Neural cell (in vitro differentiated cells): Measurements from ENCODE around the gene ICE2.

ENCODE experiments used
- CTCF ChIP-seq: fragments of 450-650 bp; IDR thresholded peaks from 2 replicates; pipeline ENCODE4 v1.5.1; 2014; ENCODE audit warnings: antibody characterized with exemption, mild to moderate bottlenecking, moderate library complexity; ENCODE audit not compliant: poor library complexity, severe bottlenecking
- EP300 ChIP-seq: fragments of 450-650 bp; conservative IDR thresholded peaks from 2 replicates; pipeline ENCODE4 v1.6.1; 2014; ENCODE audit warnings: antibody characterized with exemption, mild to moderate bottlenecking, moderate library complexity; ENCODE audit not compliant: poor library complexity, severe bottlenecking
- EZH2 ChIP-seq: fragments of 200-600, 300-800 bp; shearing (Covaris generic), sonication (generic); IDR thresholded peaks from 2 replicates; pipeline ENCODE4 v1.6.1; 2014; ENCODE audit warnings: antibody characterized with exemption, low read length, borderline replicate concordance, mild to moderate bottlenecking; ENCODE audit not compliant: insufficient read depth, poor library complexity, severe bottlenecking
- MXI1 ChIP-seq: fragments of 450-650 bp; conservative IDR thresholded peaks from 2 replicates; pipeline ENCODE4 v1.6.1; 2014; ENCODE audit warnings: antibody characterized with exemption, mild to moderate bottlenecking; ENCODE audit not compliant: poor library complexity, severe bottlenecking
- POLR2AphosphoS5 ChIP-seq: IDR thresholded peaks from 2 replicates; pipeline ENCODE4 v1.6.1; 2012
- RAD21 ChIP-seq: fragments of 450-650 bp; conservative IDR thresholded peaks from 2 replicates; pipeline ENCODE4 v1.6.1; 2014; ENCODE audit warnings: antibody characterized with exemption, mild to moderate bottlenecking, moderate library complexity
- REST ChIP-seq: IDR thresholded peaks from 2 replicates; pipeline ENCODE4 v1.6.1; 2012; ENCODE audit warnings: borderline replicate concordance
- SMC3 ChIP-seq: fragments of 450-650 bp; conservative IDR thresholded peaks from 2 replicates; pipeline ENCODE4 v1.6.1; 2014; ENCODE audit warnings: antibody characterized with exemption, mild to moderate bottlenecking, moderate library complexity; ENCODE audit not compliant: poor library complexity
- TAF1 ChIP-seq: IDR thresholded peaks from 2 replicates; pipeline ENCODE4 v1.6.1; 2012; ENCODE audit warnings: low read depth

- no peak for TF ChIP-seq CTCF
- TF ChIP-seq EP300 = no peak
- no peak for TF ChIP-seq SMC3
- no peak for TF ChIP-seq POLR2AphosphoS5
- TF ChIP-seq EZH2 = no peak
- no peak for TF ChIP-seq MXI1
- no peak for TF ChIP-seq TAF1
- no peak for TF ChIP-seq REST
- TF ChIP-seq RAD21 = no peak
These were observed 94.9 kb downstream of the ICE2 start for GRCh38 chr15:60384053-60384452.
